H1 (cell line): ENCODE measurements around the gene PGBD5. TPM values are rescaled to one million over a fixed set of nuclear protein-coding genes. Genes with fewer than 3 reads are reported as not detected.

Source experiments
- CTCF ChIA-PET: fragments of 300-600 bp; sonication (Branson Sonifier 250); formaldehyde crosslinking; loops from one replicate; lab custom pipeline; 2021; ENCODE audit not compliant: partially characterized antibody; lab: Charles Lee
- POLR2A ChIA-PET: fragments of 300-600 bp; sonication (Branson Sonifier 250); formaldehyde crosslinking; loops from one replicate; lab custom pipeline; 2021; ENCODE audit warnings: inconsistent platforms; ENCODE audit not compliant: partially characterized antibody; lab: Charles Lee
- DNase-seq, 2 experiments: peaks; one replicate each; pipeline versions ENCODE4 v3.0.0 to v3.0.0-alpha.2; 2010 to 2022; ENCODE audit warnings: low spot score in 2 of 2, low read depth in 1 of 2, mixed read lengths in 1 of 2
- FAIRE-seq: peaks from 2 replicates; lab custom pipeline; 2011; peaks lifted over from hg19 to GRCh38; lab: Jason Lieb, UNC
- H2AFZ ChIP-seq: 2 replicates; pipeline ENCODE4 v1.8.1; 2012; ENCODE audit warnings: low read length, inconsistent platforms
- H2AK5ac ChIP-seq: 2 replicates; pipeline ENCODE4 v1.6.1; 2013; ENCODE audit warnings: low read depth, low read length
- H2BK120ac ChIP-seq: replicated peaks from 2 replicates; pipeline ENCODE3; 2013; ENCODE audit warnings: low read depth, low read length, inconsistent platforms
- H2BK12ac ChIP-seq: 2 replicates; pipeline ENCODE4 v1.6.1; 2013; ENCODE audit warnings: low read depth, low read length
- H2BK15ac ChIP-seq: 2 replicates; pipeline ENCODE4 v1.6.1; 2013; ENCODE audit warnings: low read length
- H2BK20ac ChIP-seq: 2 replicates; pipeline ENCODE4 v1.6.1; 2013; ENCODE audit warnings: low read length
- H2BK5ac ChIP-seq: 2 replicates; pipeline ENCODE4 v1.6.1; 2013; ENCODE audit warnings: low read depth, low read length
- H3K14ac ChIP-seq: 2 replicates; pipeline ENCODE4 v1.6.1; 2013; ENCODE audit warnings: inconsistent platforms; ENCODE audit not compliant: insufficient read length
- H3K18ac ChIP-seq: 2 replicates; pipeline ENCODE4 v1.6.1; 2013; ENCODE audit warnings: low read length; ENCODE audit errors: extremely low read depth
- H3K23ac ChIP-seq: 2 replicates; pipeline ENCODE4 v1.6.1; 2013; ENCODE audit warnings: inconsistent platforms; ENCODE audit not compliant: insufficient read length
- H3K23me2 ChIP-seq: 2 replicates; pipeline ENCODE4 v1.6.1; 2013; ENCODE audit warnings: low read depth, low read length
- H3K27ac ChIP-seq: 2 replicates; pipeline ENCODE4 v1.6.1; 2011; ENCODE audit warnings: low read depth, low read length, inconsistent platforms
- H3K27me3 ChIP-seq, 4 experiments: replicated peaks in 1 of 4; 1 replicate in 1 of 4; 2 replicates in 3 of 4; pipeline versions ENCODE4 v1.6.1 to v1.8.1; 2011 to 2013; ENCODE audit warnings: low read length in 3 of 4, mild to moderate bottlenecking in 3 of 4, inconsistent platforms in 2 of 4, mixed read lengths in 2 of 4, moderate library complexity in 1 of 4; ENCODE audit not compliant: control insufficient read depth in 3 of 4, insufficient read depth in 3 of 4; ENCODE audit errors: extremely low read depth in 1 of 4
- H3K36me3 ChIP-seq, 4 experiments: 2 replicates each; pipeline versions ENCODE4 v1.6.1 to v1.8.1; 2011 to 2013; ENCODE audit warnings: mild to moderate bottlenecking in 4 of 4, low read length in 3 of 4, moderate library complexity in 2 of 4, control low read depth in 1 of 4, inconsistent platforms in 1 of 4; ENCODE audit not compliant: insufficient read depth in 4 of 4, control insufficient read depth in 2 of 4
- H3K4ac ChIP-seq: replicated peaks from 2 replicates; pipeline ENCODE3; 2013; ENCODE audit warnings: low read length, low read depth, mixed read lengths, inconsistent platforms; ENCODE audit not compliant: insufficient read length
- H3K4me1 ChIP-seq, 4 experiments: replicated peaks in 1 of 4; 1 replicate in 1 of 4; 2 replicates in 3 of 4; pipeline versions ENCODE4 v1.6.1 to v1.8.1; 2011 to 2013; ENCODE audit warnings: low read length in 3 of 4, inconsistent platforms in 2 of 4, mixed read lengths in 1 of 4; ENCODE audit not compliant: insufficient read depth in 4 of 4, control insufficient read depth in 3 of 4
- H3K4me2 ChIP-seq, 2 experiments: 2 replicates each; pipeline versions ENCODE4 v1.6.1 to v1.8.1; 2011 to 2013; ENCODE audit warnings: low read depth in 2 of 2, low read length in 2 of 2, control low read depth in 1 of 2, inconsistent platforms in 1 of 2, mild to moderate bottlenecking in 1 of 2; ENCODE audit not compliant: insufficient read depth in 1 of 2
- H3K4me3 ChIP-seq, 4 experiments: fragments of 200-600, 300-600 bp in 1 of 4; sonication (generic), shearing (Covaris generic), sonication (Bioruptor Twin) in 1 of 4; 2 replicates each; pipeline versions ENCODE4 v1.5.1 to v1.8.1; 2011 to 2016; ENCODE audit warnings: low read length in 4 of 4, low read depth in 3 of 4, control low read depth in 2 of 4, inconsistent platforms in 2 of 4, mild to moderate bottlenecking in 2 of 4, mixed read lengths in 1 of 4, moderate library complexity in 1 of 4; ENCODE audit not compliant: insufficient read depth in 2 of 4; ENCODE audit errors: extremely low read depth in 1 of 4
- H3K56ac ChIP-seq: replicated peaks from 2 replicates; pipeline ENCODE3; 2013; ENCODE audit warnings: low read depth, mild to moderate bottlenecking, mixed read lengths, low read length, inconsistent platforms; ENCODE audit not compliant: insufficient read length
- H3K79me1 ChIP-seq: 2 replicates; pipeline ENCODE4 v1.6.1; 2013; ENCODE audit warnings: low read depth, low read length, control low read depth
- H3K79me2 ChIP-seq, 2 experiments: 2 replicates each; pipeline versions ENCODE4 v1.6.1 to v1.8.1; 2012 to 2013; ENCODE audit warnings: low read length in 2 of 2, mild to moderate bottlenecking in 2 of 2, inconsistent platforms in 1 of 2; ENCODE audit not compliant: insufficient read depth in 2 of 2, control insufficient read depth in 1 of 2
- H3K9ac ChIP-seq, 4 experiments: replicated peaks in 1 of 4; 1 replicate in 1 of 4; 2 replicates in 3 of 4; pipeline versions ENCODE4 v1.6.1 to v1.8.1; 2011 to 2013; ENCODE audit warnings: low read depth in 3 of 4, low read length in 3 of 4, control low read depth in 2 of 4, mild to moderate bottlenecking in 2 of 4, moderate library complexity in 2 of 4, inconsistent platforms in 1 of 4; ENCODE audit errors: extremely low read depth in 1 of 4
- H3K9me3 ChIP-seq, 2 experiments: 2 replicates each; pipeline versions ENCODE4 v1.6.1 to v1.8.1; 2012 to 2013; ENCODE audit warnings: mild to moderate bottlenecking in 2 of 2, moderate library complexity in 2 of 2, control low read depth in 1 of 2, inconsistent platforms in 1 of 2, low read depth in 1 of 2, low read length in 1 of 2, mixed read lengths in 1 of 2; ENCODE audit not compliant: insufficient read depth in 2 of 2
- H4K20me1 ChIP-seq, 2 experiments: replicated peaks in 1 of 2; 2 replicates each; pipeline versions ENCODE3 to v1.8.1; 2011 to 2013; ENCODE audit warnings: inconsistent platforms in 2 of 2, low read length in 2 of 2, mild to moderate bottlenecking in 1 of 2; ENCODE audit not compliant: insufficient read depth in 2 of 2, control insufficient read depth in 1 of 2
- H4K5ac ChIP-seq: 2 replicates; pipeline ENCODE4 v1.6.1; 2013; ENCODE audit warnings: low read length, low read depth, mixed read lengths, inconsistent platforms; ENCODE audit not compliant: insufficient read length
- H4K8ac ChIP-seq: 2 replicates; pipeline ENCODE4 v1.8.0; 2013; ENCODE audit warnings: mild to moderate bottlenecking, moderate library complexity, low read length, inconsistent platforms; ENCODE audit not compliant: insufficient read depth; ENCODE audit errors: extremely low read depth
- H4K91ac ChIP-seq: replicated peaks from 2 replicates; pipeline ENCODE3; 2013; ENCODE audit warnings: low read length, mixed read lengths, inconsistent platforms; ENCODE audit not compliant: insufficient read length
- CBX8 ChIP-seq: fragments of 300-800, 300-1000 bp; sonication (generic); IDR thresholded peaks from 2 replicates; pipeline ENCODE4 v1.7.1; 2016; ENCODE audit warnings: low read depth, low read length, borderline replicate concordance
- EP300 ChIP-seq, 2 experiments: IDR thresholded peaks; 1 replicate in 1 of 2; 2 replicates in 1 of 2; pipeline ENCODE4 v1.6.1; 2011 to 2012; ENCODE audit warnings: low read depth in 2 of 2, low read length in 2 of 2, mild to moderate bottlenecking in 2 of 2, borderline replicate concordance in 1 of 2, inconsistent platforms in 1 of 2, moderate library complexity in 1 of 2
- GABPA ChIP-seq: IDR thresholded peaks from 2 replicates; pipeline ENCODE4 v1.6.1; 2011; ENCODE audit warnings: mild to moderate bottlenecking, low read length, moderate library complexity, borderline replicate concordance; ENCODE audit not compliant: insufficient read depth
- JUND ChIP-seq: IDR thresholded peaks from 2 replicates; pipeline ENCODE4 v1.6.1; 2011; ENCODE audit warnings: mild to moderate bottlenecking, improper control_type of control experiment, low read length
- POU5F1 ChIP-seq: IDR thresholded peaks from 2 replicates; pipeline ENCODE4 v1.6.1; 2011; ENCODE audit warnings: low read depth, mild to moderate bottlenecking, low read length, moderate library complexity
- RXRA ChIP-seq: IDR thresholded peaks from 2 replicates; pipeline ENCODE4 v1.6.1; 2011; ENCODE audit warnings: low read depth, mild to moderate bottlenecking, low read length, moderate library complexity; ENCODE audit not compliant: insufficient read depth
- SAP30 ChIP-seq: fragments of 300-600 bp; sonication (generic); IDR thresholded peaks from 2 replicates; pipeline ENCODE4 v1.7.1; 2012; ENCODE audit warnings: low read length, moderate library complexity, mild to moderate bottlenecking, inconsistent platforms; ENCODE audit not compliant: insufficient read depth, insufficient replicate concordance
- SIRT6 ChIP-seq: IDR thresholded peaks from one replicate; pipeline ENCODE4 v1.7.1; 2012; ENCODE audit warnings: low read length, inconsistent platforms
- TBP ChIP-seq: IDR thresholded peaks from 2 replicates; pipeline ENCODE4 v1.6.1; 2011; ENCODE audit warnings: low read depth, low read length, improper control_type of control experiment
- WGBS, 2 experiments: shearing (Covaris generic) in 1 of 2; methylation state at CpG; one replicate each; pipeline versions ENCODE4 v1.1.6 to v1.1.7; 2013 to 2015; ENCODE audit warnings: low lambda C conversion rate in 2 of 2, mixed read lengths in 2 of 2, inconsistent platforms in 1 of 2, low coverage in 1 of 2, missing lambda C conversion rate in 1 of 2; ENCODE audit not compliant: insufficient replicate concordance in 2 of 2, insufficient coverage in 1 of 2, insufficient read length in 1 of 2; ENCODE audit errors: extremely low coverage in 1 of 2, missing lambda C conversion rate in 1 of 2; 5-methylcytosine and 5-hydroxymethylcytosine counted together
- polyA plus RNA-seq, 7 experiments: library from polyadenylated mRNA; depleted of rRNA in 3 of 7; stranded (reverse) in 5 of 7; unstranded in 2 of 7; fragments of >200 nt in 5 of 7; fragments of 200-250 nt in 2 of 7; gene quantifications; 1 replicate in 5 of 7; 2 replicates in 1 of 7; 4 replicates in 1 of 7; pipeline versions ENCODE4 v1.2.1 to v1.2.3, GENCODE V29; 2011 to 2013; ENCODE audit warnings: missing spikeins in 2 of 7, mixed read lengths in 2 of 7
- total RNA-seq: library from RNA; stranded (reverse); fragmentation: NEBNext Ultra II Directional; extraction: Animal tissue kit (Norgen Biotek cat#: 25700); gene quantifications from 2 replicates; pipeline ENCODE4 v1.2.1, GENCODE V29; 2021
- TF ChIP-seq, protein P1 (sequence below), 3 experiments: IDR thresholded peaks; 1 replicate in 2 of 3; 2 replicates in 1 of 3; pipeline versions ENCODE4 v1.5.1 to v1.6.1; 2011; ENCODE audit warnings: low read length in 3 of 3, mild to moderate bottlenecking in 3 of 3, inconsistent platforms in 2 of 3, low read depth in 1 of 3, moderate library complexity in 1 of 3; ENCODE audit not compliant: insufficient read depth in 1 of 3; ENCODE audit errors: control extremely low read depth in 1 of 3

The PGBD5 gene
- total and polyA plus RNA-seq, 2 of the 8 experiments (the other 6 are each of a cell fraction or from before 2014, with no cell fraction given), result 16.3 to 18.4 TPM

DNA sequence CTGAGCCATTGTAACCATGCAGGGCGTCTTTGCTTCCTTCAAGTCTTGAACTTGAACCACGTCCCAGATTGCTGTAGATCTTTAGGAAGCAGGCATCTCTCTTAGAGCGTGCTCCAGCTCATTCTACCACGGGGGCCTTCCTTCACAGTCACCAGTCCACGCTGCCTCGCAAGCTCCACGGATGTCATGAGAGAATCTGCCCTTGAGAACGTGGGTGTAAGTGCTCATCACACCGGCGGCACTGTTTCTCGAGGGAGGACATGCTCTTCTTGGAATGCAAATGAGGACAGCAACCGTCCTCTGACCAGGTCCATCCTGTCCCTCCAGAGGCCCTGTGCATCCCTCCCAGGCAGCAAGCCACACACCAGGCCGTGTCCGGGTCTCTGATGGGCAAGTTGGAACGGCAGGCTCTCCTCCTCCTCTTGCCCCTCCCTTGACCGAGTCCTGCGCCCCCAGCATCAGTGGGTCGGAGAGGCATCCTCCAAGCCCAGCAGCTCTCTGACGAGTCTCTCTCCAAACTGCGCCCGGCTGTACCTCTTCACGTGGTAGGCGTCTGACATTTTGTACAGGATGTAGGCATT lies 103.1 kb downstream of the PGBD5 start:
- Histone ChIP-seq H3K79me1 (no peaks in the 10 kb centered on the region), H3K9me3 (no peaks in the 10 kb centered on the region), H2BK5ac (no peak overlapping the region), H4K8ac (no peak overlapping the region; the same call in 1 of the 2 replicates), H3K27ac (no peak overlapping the region), H3K56ac (no peak overlapping the region), H2AFZ (no peak overlapping the region), H3K14ac (no peak overlapping the region), H2AK5ac (no peak overlapping the region), H2BK12ac (no peak overlapping the region), H3K36me3 (peaks cover 5 to 17% (median 10%) of the 10 kb centered on the region in 4 experiments; a peak in 7 of 8 replicates), H3K27me3 (no peaks in the 10 kb centered on the region), H3K9ac (no peak overlapping the region), H2BK15ac (no peak overlapping the region), H3K4me1 (no peaks in the 10 kb centered on the region; a peak in 1 of 7 replicates), H4K91ac (no peak overlapping the region), H3K4me2 (no peak overlapping the region), H3K4me3 (no peak overlapping the region), H3K79me2 (no peaks in the 10 kb centered on the region), H3K23me2 (no peaks in the 10 kb centered on the region), H4K5ac (no peak overlapping the region), H3K23ac (no peak overlapping the region), H3K4ac (no peak overlapping the region), H2BK120ac (no peak overlapping the region), H2BK20ac (no peak overlapping the region), H4K20me1 (no peaks in the 10 kb centered on the region), H3K18ac (no peak overlapping the region)
- WGBS, 2 experiments, result 95% methylated on average over 23 of the region's 23 CpGs; no CpG with 5 or more reads in 1 of the 2 experiments
- CTCF ChIA-PET, result interaction anchor here (0.6 kb wide), 1 partner anchor 320 kb away, joined by 3 read pairs; no protein-coding TSS in a partner anchor
- no peak for DNase-seq
- no peak for FAIRE-seq
- POLR2A ChIA-PET, result no interaction called here
- TF ChIP-seq GABPA (no peak), RXRA (no peak), SAP30 (no peak), CBX8 (no peak), SIRT6 (no peak), EP300 (IDR thresholded peaks at IDR 0.05; ENCODE audit: borderline replicate concordance in 1 of 2, low read depth in 2 of 2, low read length in 2 of 2) (no peak), POU5F1 (no peak), JUND (no peak), TBP (no peak)
- TF ChIP-seq, protein P1, sequence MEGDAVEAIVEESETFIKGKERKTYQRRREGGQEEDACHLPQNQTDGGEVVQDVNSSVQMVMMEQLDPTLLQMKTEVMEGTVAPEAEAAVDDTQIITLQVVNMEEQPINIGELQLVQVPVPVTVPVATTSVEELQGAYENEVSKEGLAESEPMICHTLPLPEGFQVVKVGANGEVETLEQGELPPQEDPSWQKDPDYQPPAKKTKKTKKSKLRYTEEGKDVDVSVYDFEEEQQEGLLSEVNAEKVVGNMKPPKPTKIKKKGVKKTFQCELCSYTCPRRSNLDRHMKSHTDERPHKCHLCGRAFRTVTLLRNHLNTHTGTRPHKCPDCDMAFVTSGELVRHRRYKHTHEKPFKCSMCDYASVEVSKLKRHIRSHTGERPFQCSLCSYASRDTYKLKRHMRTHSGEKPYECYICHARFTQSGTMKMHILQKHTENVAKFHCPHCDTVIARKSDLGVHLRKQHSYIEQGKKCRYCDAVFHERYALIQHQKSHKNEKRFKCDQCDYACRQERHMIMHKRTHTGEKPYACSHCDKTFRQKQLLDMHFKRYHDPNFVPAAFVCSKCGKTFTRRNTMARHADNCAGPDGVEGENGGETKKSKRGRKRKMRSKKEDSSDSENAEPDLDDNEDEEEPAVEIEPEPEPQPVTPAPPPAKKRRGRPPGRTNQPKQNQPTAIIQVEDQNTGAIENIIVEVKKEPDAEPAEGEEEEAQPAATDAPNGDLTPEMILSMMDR (IDR thresholded peaks at IDR 0.05; ENCODE audit: control extremely low read depth in 1 of 3, insufficient read depth in 1 of 3, low read depth in 1 of 3, low read length in 3 of 3), result no peak
